ENCODE results near the gene L3MBTL4. TPM values are rescaled to one million over a fixed set of nuclear protein-coding genes. Genes with fewer than 3 reads are reported as not detected.

The L3MBTL4 gene
- total and polyA plus RNA-seq, 10 donors: 1.1 to 21.0 (median 12.7) TPM

GRCh38 chr18:6294148-6294784 lies 120.4 kb downstream of the L3MBTL4 start:
- Histone ChIP-seq H3K36me3 (no peaks in the 10 kb centered on the region), H3K27me3 (replicated peaks in 1 of 7) (no peaks in the 10 kb centered on the region), H3K9me3 (no peaks in the 10 kb centered on the region), H3K27ac (peak overlapping the region; percentile 5 to 74 (median 58)), H3K4me3 (peak overlapping the region in 4 of 8 donors; percentile 18 to 49 (median 25)), H3K4me1 (peaks cover 0 to 13% (median 8%) of the 10 kb centered on the region in 6 donors)
- intact Hi-C loops (cut with DNase I; ENCODE audit: low total_unique reads): no loop called here
- DNase-seq: no peak
- TF ChIP-seq POLR2AphosphoS5 (IDR thresholded peaks at IDR 0.05): peak in 1 of 3 donors; percentile 50
- TF ChIP-seq, protein P1, sequence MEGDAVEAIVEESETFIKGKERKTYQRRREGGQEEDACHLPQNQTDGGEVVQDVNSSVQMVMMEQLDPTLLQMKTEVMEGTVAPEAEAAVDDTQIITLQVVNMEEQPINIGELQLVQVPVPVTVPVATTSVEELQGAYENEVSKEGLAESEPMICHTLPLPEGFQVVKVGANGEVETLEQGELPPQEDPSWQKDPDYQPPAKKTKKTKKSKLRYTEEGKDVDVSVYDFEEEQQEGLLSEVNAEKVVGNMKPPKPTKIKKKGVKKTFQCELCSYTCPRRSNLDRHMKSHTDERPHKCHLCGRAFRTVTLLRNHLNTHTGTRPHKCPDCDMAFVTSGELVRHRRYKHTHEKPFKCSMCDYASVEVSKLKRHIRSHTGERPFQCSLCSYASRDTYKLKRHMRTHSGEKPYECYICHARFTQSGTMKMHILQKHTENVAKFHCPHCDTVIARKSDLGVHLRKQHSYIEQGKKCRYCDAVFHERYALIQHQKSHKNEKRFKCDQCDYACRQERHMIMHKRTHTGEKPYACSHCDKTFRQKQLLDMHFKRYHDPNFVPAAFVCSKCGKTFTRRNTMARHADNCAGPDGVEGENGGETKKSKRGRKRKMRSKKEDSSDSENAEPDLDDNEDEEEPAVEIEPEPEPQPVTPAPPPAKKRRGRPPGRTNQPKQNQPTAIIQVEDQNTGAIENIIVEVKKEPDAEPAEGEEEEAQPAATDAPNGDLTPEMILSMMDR (IDR thresholded peaks at IDR 0.05 in 8 of 11, conservative IDR thresholded peaks at IDR 0.05 in 3 of 11): no peak
- WGBS, 5 donors: 8 to 14% (median 11%) methylated on average over 4 of the region's 4 CpGs

- peaks cover 0 to 13% (median 8%) of the 10 kb centered on the region in 6 donors for H3K4me1 ChIP-seq
- intact Hi-C loops (cut with DNase I; ENCODE audit: low total_unique reads): no loop called here
- DNase-seq: no peak
- no peaks in the 10 kb centered on the region for H3K27me3 ChIP-seq (replicated peaks in 1 of 7)
- H3K27ac ChIP-seq: no peak overlapping the region
- peaks cover 0 to 4% (median under 1%) of the 10 kb centered on the region in 6 donors for H3K36me3 ChIP-seq
- WGBS, 5 donors: 60 to 76% (median 68%) methylated on average over 4 of the region's 4 CpGs
- TF ChIP-seq POLR2AphosphoS5 (IDR thresholded peaks at IDR 0.05): no peak
- TF ChIP-seq, protein P1 (IDR thresholded peaks at IDR 0.05 in 8 of 11, conservative IDR thresholded peaks at IDR 0.05 in 3 of 11): no peak
- TF ChIP-seq POLR2A (IDR thresholded peaks at IDR 0.05): no peak
- H3K9me3 ChIP-seq: no peaks in the 10 kb centered on the region
- H3K4me3 ChIP-seq: no peak overlapping the region
Measured at GRCh38 chr18:6289843-6290242, 124.9 kb downstream of the L3MBTL4 start.

DNA sequence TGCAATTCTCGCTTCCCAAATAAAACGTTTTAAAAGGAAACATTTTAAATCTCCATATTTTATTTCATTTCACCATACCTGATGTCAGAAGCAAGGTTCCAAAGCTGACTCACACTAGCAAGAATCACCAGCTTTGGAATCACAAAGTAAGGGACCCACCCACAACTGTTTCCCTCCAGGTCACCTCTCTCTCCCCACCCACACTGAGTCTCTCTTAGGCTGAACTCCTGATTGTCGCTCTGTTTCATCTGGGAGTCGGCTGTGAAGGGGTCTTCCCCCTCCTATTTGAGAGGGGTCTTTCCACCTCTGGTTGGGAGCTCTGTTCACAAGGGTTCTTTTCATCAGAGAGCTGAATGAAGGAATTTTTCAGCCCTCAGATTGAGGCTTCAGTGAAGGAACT lies 128.1 kb downstream of the L3MBTL4 start:
- no peak for DNase-seq
- H3K27ac ChIP-seq: no peak overlapping the region
- no peaks in the 10 kb centered on the region for H3K9me3 ChIP-seq
- H3K36me3 ChIP-seq: peaks cover 0 to 14% (median 4%) of the 10 kb centered on the region in 6 donors
- WGBS, 5 donors: 88 to 94% (median 89%) methylated on average over 4 of the region's 4 CpGs
- H3K4me1 ChIP-seq: no peaks in the 10 kb centered on the region
- intact Hi-C loops (cut with DNase I; ENCODE audit: low total_unique reads): no loop called here
- H3K4me3 ChIP-seq: no peak overlapping the region
- H3K27me3 ChIP-seq (replicated peaks in 1 of 7): no peaks in the 10 kb centered on the region
- TF ChIP-seq, protein P1 (IDR thresholded peaks at IDR 0.05 in 8 of 11, conservative IDR thresholded peaks at IDR 0.05 in 3 of 11): no peak
- no peak for TF ChIP-seq POLR2A (IDR thresholded peaks at IDR 0.05)
- no peak for TF ChIP-seq POLR2AphosphoS5 (IDR thresholded peaks at IDR 0.05)

DNA sequence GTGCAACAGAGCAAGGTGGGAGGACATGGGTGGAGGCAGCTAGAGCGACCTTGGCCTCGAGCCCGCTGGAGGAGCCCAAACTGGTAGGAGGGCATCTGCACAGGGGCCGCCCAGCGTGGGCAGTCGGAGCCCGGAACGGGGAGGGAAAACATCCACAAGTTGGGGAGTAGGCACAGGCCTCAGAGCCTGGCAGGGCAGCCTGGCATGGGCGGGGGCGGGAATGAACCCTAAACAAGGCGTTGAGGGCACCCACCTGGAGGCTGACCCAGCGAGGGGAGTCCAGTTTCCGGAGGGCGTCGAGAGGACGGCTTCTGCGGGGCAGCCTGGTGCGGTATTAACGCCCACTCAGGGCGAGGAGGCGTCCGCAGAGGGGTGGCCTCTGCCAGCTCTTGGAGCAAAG lies 129.9 kb downstream of the L3MBTL4 start:
- Histone ChIP-seq H3K9me3 (no peaks in the 10 kb centered on the region), H3K27me3 (replicated peaks in 1 of 7) (no peaks in the 10 kb centered on the region), H3K36me3 (peaks cover 0 to 17% (median 4%) of the 10 kb centered on the region in 6 donors), H3K4me1 (no peaks in the 10 kb centered on the region), H3K27ac (no peak overlapping the region), H3K4me3 (no peak overlapping the region)
- WGBS, 5 donors: 95 to 96% (median 95%) methylated on average over 22 of the region's 22 CpGs
- TF ChIP-seq POLR2A (IDR thresholded peaks at IDR 0.05): no peak
- TF ChIP-seq, protein P1 (IDR thresholded peaks at IDR 0.05 in 8 of 11, conservative IDR thresholded peaks at IDR 0.05 in 3 of 11): no peak
- TF ChIP-seq POLR2AphosphoS5 (IDR thresholded peaks at IDR 0.05): no peak
- intact Hi-C loops (cut with DNase I; ENCODE audit: low total_unique reads): no loop called here
- peak; percentile 69 for DNase-seq

All from spleen (tissue), 11 donors.